Breast epithelium (tissue), 4 donors: ENCODE data around the gene DOC2B. TPM values are rescaled to one million over a fixed set of nuclear protein-coding genes. Genes with fewer than 3 reads are reported as not detected.

Source experiments
- DNase-seq, 2 donors: peaks; one replicate each; pipeline ENCODE4 v3.0.0-alpha.2; 2019; ENCODE audit warnings: low spot score in 2 of 2
- H3K27ac ChIP-seq, 2 donors: fragments of 200-600 bp; sonication (generic) in 1 of 2; one replicate each; pipeline ENCODE4 v1.5.1; 2016 to 2019; ENCODE audit warnings: mild to moderate bottlenecking in 1 of 2
- H3K27me3 ChIP-seq, 2 donors: fragments of 200-600 bp; sonication (generic) in 1 of 2; one replicate each; pipeline versions ENCODE4 v1.5.1 to v1.6.0; 2017 to 2019; ENCODE audit warnings: control low read depth in 1 of 2, mild to moderate bottlenecking in 1 of 2
- H3K36me3 ChIP-seq: fragments of 200-600 bp; one replicate; pipeline ENCODE4 v1.5.1; 2019
- H3K4me1 ChIP-seq, 2 donors: fragments of 200-600 bp; sonication (generic); one replicate each; pipeline ENCODE4 v1.5.1; 2016 to 2019; ENCODE audit warnings: control low read depth in 1 of 2
- H3K4me3 ChIP-seq, 3 donors: fragments of 200-600 bp; sonication (generic); 1 replicate in 2 of 3; 2 replicates in 1 of 3; pipeline ENCODE4 v1.5.1; 2016 to 2019; ENCODE audit warnings: mild to moderate bottlenecking in 3 of 3, moderate library complexity in 2 of 3
- H3K9me3 ChIP-seq, 2 donors: fragments of 200-600 bp; sonication (generic) in 1 of 2; one replicate each; pipeline ENCODE4 v1.5.1; 2016 to 2019; ENCODE audit warnings: control low read depth in 1 of 2
- CTCF ChIP-seq, 3 donors: fragments of 450-650 bp; IDR thresholded peaks; one replicate each; pipeline ENCODE4 v1.5.1; 2016 to 2017; ENCODE audit warnings: antibody characterized with exemption in 3 of 3, mild to moderate bottlenecking in 3 of 3, moderate library complexity in 3 of 3
- POLR2A ChIP-seq: fragments of 450-650 bp; IDR thresholded peaks from one replicate; pipeline ENCODE4 v1.6.1; 2016; ENCODE audit warnings: antibody characterized with exemption, mild to moderate bottlenecking, moderate library complexity
- POLR2AphosphoS5 ChIP-seq, 3 donors: sonication (generic); formaldehyde crosslinking; IDR thresholded peaks; one replicate each; pipeline ENCODE4 v1.6.1; 2017; ENCODE audit warnings: antibody characterized with exemption in 3 of 3
- intact Hi-C: fragments of 100-400 bp; cut with DNase I; formaldehyde crosslinking; loops from one replicate; pipeline ENCODE4 v1.15.1; 2023; ENCODE audit warnings: low total_unique reads
- total RNA-seq, 3 donors: library from RNA; depleted of rRNA; stranded (reverse); fragments of >200 nt; gene quantifications; one replicate each; pipeline ENCODE4 v1.1.0, GENCODE V29; 2016

DOC2B gene
- total RNA-seq, 3 donors from 2014 or later: 5.9 to 22.9 (median 6.7) TPM

GRCh38 chr17:146983-147761, 34.3 kb downstream of the DOC2B start:
- Histone ChIP-seq H3K36me3 (no peaks in the 10 kb centered on the region), H3K4me1 (no peaks in the 10 kb centered on the region), H3K9me3 (no peaks in the 10 kb centered on the region), H3K4me3 (no peak overlapping the region), H3K27ac (no peak overlapping the region), H3K27me3 (no peaks in the 10 kb centered on the region)
- TF ChIP-seq CTCF (IDR thresholded peaks at IDR 0.05) (no peak), POLR2AphosphoS5 (IDR thresholded peaks at IDR 0.05) (no peak), POLR2A (no peak)
- intact Hi-C loops: no loop called here
- DNase-seq: peak in 1 of 2 donors; percentile 48

DNA sequence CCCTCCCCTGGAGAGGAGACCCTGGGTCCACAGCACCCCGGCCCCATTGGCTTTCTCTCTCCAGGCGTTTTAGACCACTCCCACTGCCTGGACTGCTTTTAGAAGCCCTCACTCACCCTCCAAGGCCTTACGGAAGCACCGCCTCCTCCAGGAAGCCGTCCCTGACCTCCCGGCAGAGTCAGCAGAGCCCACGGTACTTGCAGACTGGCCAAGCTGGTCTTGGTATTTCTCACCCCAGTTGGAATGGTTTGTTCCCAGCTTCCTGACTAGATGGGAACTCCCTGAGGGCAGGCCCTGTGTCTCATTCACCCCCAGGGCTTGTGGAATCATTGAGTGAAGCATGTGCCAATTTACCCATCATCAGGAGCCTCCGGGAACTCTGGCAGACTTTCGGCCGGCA, 34.9 kb downstream of the DOC2B start:
- no peaks in the 10 kb centered on the region for H3K4me1 ChIP-seq
- no peak overlapping the region for H3K4me3 ChIP-seq
- H3K27me3 ChIP-seq: no peaks in the 10 kb centered on the region
- no peaks in the 10 kb centered on the region for H3K9me3 ChIP-seq
- DNase-seq: peak in 1 of 2 donors; percentile 22
- no peaks in the 10 kb centered on the region for H3K36me3 ChIP-seq
- intact Hi-C loops: no loop called here
- no peak overlapping the region for H3K27ac ChIP-seq
- TF ChIP-seq POLR2AphosphoS5 (IDR thresholded peaks at IDR 0.05) (no peak), POLR2A (no peak), CTCF (IDR thresholded peaks at IDR 0.05) (no peak)

DNA sequence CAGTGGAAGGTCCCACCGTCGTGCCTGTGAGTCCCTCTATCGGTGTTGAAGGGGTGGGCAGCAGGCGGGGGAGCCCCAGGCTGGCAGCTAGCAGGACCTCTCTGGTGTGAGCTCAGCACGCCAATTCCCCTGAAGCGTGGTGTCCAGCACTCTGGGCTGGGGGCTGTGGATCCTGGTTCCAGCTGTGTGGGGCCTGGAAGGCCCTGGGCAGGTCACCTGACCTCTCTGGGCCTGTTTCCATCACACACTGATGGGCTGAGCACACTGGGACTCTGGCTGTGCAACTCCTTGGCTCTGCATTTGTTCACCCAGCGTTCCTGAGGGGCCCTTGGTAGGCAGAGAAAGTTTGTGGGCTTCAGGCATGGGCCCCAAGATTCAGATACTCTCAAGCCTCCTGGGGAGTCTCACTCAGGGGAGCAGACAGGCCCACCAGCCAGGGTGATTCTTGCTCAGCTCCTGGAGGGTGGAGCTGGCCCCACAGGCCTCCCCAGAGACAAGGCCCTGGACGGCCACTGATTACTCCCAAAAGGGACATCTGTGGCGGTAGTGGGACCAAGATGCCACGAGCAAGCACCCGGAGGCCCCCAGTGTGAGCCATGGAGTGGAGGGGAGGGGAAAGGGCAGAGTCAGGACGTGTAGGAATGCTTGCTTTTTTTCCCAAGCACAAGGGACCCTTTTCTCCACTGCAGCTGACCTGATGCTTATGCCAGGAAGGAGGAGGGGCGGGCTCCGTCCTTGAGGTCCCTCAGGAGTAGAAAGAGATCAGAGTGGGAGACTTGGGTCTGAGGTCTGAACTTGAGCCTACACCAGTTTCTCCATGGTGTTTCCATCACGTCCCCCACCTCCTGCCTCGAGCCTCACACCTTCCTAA, 35.5 kb downstream of the DOC2B start:
- intact Hi-C loops: no loop called here
- Histone ChIP-seq H3K9me3 (no peaks in the 10 kb centered on the region), H3K27ac (no peak overlapping the region), H3K4me1 (no peaks in the 10 kb centered on the region), H3K36me3 (no peaks in the 10 kb centered on the region), H3K27me3 (no peaks in the 10 kb centered on the region), H3K4me3 (no peak overlapping the region)
- TF ChIP-seq CTCF (IDR thresholded peaks at IDR 0.05): no peak
- TF ChIP-seq POLR2AphosphoS5 (IDR thresholded peaks at IDR 0.05): no peak
- DNase-seq: peak in 1 of 2 donors; percentile 46

GRCh38 chr17:144936-145670, 36.3 kb downstream of the DOC2B start:
- peak in 1 of 2 donors; percentile 13 for DNase-seq
- H3K4me1 ChIP-seq: no peaks in the 10 kb centered on the region
- no peak overlapping the region for H3K4me3 ChIP-seq
- H3K27me3 ChIP-seq: no peaks in the 10 kb centered on the region
- intact Hi-C loops: no loop called here
- no peaks in the 10 kb centered on the region for H3K9me3 ChIP-seq
- TF ChIP-seq CTCF (IDR thresholded peaks at IDR 0.05) (no peak), POLR2AphosphoS5 (IDR thresholded peaks at IDR 0.05) (no peak), POLR2A (no peak)
- H3K27ac ChIP-seq: no peak overlapping the region
- no peaks in the 10 kb centered on the region for H3K36me3 ChIP-seq
